GM19193 (cell line): ENCODE measurements around the gene ALDOA.

Source experiments
- POLR2A ChIP-seq: IDR thresholded peaks from 4 replicates; pipeline ENCODE4 v1.6.1; 2011; ENCODE audit not compliant: insufficient read depth, insufficient read length; ENCODE audit errors: extremely low read depth

The ALDOA gene

DNA sequence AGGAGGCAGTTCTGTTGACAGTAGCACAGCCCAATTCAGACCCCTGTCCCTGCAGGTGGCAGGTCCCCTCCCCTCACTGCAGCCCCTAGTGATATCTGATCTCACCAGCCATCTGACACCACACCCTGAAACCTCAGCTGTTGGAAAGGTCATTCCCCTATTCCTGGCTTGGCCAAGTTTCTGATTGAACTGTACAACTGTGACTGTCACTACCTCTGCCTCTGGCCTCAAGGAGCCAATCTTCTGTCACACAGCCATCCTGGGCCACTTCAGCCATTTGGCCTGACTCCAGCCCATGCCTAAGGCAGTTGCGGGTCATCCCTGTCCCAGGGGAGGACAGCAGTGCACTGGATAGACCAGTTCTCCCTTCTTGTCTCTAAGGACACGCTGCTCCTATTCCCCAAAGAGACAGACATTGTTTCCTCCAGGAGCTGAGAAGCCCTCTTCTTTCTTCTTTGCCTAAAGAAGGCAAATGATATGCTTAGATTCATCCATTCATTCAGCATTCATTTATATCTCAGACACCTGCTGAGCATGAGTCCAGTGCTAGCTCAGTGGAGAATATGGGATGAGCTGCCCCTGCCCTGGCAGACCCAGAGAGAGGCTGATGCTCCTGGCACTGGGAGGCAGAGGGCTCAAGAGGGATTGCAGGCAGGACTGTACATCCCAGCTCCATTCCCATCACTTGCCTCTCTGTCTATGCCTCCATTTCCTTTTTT, 4.6 kb upstream of the ALDOA start:
- no peak for TF ChIP-seq POLR2A

- TF ChIP-seq POLR2A, result no peak
Observed at GRCh38 chr16:30063278-30063892, 2.2 kb upstream of the ALDOA start.

DNA sequence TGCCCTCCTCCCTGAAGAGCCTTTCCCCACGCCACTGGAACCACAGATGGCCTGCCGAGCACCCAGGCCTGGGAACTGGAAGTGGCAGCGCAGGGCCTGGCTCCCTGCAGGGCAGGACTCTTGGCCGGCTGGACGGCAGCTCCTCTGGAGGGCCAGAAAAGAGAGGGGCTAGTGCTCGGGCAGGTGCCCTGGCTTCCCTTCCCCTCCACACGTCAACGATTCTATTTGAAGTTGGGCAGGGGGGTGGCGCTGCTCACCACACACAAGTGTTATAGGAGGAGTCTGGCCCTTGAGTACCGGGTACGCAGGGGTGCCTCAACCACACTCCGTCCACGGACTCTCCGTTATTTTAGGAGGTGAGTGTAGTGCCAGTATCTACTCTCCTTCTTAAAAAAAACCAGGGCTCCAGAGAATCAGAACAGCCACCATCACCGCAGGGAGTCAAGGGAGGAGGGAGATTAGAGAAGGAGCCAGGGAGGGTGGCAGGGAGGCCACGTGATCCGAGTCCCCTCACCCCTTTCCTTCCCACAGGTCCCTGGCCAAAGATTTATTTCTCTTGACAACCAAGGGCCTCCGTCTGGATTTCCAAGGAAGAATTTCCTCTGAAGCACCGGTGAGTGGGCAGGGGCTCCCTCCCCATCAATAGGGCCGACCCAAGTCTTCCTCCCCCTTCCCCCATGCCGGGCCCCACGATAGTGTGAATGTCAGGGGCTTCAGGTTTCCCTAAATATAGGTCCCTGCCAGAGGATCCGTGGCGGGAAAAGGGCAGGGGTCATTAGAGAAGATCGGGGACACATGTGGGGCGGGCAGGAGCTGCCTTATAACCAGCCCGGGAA, 1.4 kb upstream of the ALDOA start:
- TF ChIP-seq POLR2A, result peak; percentile 61

DNA sequence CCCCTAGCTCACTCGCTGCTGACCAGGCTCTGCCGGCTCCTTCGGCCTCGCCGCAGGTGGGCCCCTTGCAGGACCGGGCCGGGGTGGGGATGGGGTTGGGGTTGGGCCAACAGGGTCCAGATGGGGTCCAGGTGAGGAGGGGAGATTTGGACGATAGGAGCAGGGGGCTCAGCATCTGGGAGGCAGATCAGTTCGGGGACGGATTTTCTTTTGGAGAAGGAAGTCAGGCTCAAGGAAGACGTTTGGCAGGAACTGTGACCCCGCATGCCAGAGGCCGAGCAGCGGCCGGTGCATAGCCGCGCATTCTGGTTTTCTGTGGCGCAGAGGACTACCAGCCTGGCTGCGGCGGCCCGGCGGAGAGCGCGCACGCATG, 845 bp upstream of the ALDOA start:
- TF ChIP-seq POLR2A, result peak; percentile 84

DNA sequence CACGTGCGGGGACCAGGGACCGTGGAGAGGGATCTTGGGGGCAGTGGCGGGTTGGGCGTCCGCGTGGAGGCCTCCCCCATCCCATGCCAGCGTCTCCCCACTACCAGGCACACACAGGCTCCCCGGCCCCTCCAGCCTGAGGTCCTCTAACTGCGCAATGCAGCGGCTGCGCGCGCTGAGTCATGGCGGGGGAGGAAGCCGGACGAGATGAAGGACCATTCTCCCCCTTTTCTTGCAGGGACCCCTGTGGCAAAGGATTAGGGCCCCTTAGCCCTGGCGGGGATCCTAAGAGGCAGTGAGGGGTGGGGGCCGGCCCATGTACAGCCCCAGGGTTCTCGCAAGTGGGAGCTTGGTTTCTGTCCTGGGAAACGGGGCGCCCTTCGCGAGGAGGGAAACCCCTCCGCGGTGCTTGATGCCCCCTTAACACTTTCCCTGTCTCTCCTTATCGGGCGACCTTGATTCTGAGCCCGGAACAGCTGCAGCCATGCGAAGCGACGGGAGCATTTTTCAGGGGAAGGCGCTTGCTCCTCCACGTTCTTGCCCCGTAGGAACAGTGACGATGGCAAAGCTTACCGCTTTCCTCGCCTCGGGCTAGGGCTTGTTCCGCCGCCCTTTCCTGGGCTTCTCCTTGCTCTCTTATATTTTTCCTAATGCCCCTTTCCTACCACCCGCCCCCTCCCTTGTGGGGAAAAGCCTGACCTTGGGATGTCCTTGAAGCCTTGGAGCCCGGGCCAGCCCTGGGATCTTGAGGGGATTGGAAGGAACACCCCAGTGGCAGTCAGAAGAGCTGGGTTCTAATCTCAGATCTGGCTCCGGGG, 592 bp downstream of the ALDOA start:
- TF ChIP-seq POLR2A, result no peak

DNA sequence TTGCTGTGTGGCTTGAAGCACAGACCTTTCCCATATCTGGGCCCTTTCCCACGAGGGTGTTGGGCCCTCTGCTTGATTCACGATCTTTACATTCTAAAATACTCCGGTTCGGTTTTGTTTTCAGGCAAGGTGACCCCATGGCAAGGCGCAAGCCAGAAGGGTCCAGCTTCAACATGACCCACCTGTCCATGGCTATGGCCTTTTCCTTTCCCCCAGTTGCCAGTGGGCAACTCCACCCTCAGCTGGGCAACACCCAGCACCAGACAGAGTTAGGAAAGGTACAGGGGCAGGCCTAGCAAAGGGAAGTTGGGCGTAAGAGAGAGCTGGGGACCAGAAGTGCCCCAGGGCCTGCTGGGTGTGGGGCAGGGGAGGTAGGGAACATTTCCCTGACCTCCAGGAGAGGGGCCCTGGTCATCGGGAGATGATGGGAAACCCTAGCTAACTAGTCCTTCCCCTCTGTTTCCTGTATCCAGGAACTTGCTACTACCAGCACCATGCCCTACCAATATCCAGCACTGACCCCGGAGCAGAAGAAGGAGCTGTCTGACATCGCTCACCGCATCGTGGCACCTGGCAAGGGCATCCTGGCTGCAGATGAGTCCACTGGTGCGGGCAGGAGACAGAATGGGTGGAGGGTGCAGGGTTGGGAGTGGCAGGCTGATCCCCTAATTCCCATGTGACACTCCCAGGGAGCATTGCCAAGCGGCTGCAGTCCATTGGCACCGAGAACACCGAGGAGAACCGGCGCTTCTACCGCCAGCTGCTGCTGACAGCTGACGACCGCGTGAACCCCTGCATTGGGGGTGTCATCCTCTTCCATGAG, 1.4 kb downstream of the ALDOA start:
- no peak for TF ChIP-seq POLR2A

DNA sequence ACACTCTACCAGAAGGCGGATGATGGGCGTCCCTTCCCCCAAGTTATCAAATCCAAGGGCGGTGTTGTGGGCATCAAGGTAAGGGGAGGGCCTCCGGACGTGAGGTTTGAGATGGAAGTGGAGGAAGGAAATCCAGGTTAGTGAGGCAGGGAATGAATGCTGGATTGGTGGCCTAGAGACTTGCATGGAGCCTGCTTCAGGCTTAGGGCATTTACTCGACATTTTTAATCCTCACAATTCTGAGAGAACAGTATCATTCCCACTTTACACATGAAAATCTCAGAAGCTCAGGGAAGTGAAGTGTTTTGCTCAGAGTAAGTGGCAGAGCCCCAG, 2.0 kb downstream of the ALDOA start:
- no peak for TF ChIP-seq POLR2A

- no peak for TF ChIP-seq POLR2A
Observed at GRCh38 chr16:30068333-30068732, 2.8 kb downstream of the ALDOA start.

DNA sequence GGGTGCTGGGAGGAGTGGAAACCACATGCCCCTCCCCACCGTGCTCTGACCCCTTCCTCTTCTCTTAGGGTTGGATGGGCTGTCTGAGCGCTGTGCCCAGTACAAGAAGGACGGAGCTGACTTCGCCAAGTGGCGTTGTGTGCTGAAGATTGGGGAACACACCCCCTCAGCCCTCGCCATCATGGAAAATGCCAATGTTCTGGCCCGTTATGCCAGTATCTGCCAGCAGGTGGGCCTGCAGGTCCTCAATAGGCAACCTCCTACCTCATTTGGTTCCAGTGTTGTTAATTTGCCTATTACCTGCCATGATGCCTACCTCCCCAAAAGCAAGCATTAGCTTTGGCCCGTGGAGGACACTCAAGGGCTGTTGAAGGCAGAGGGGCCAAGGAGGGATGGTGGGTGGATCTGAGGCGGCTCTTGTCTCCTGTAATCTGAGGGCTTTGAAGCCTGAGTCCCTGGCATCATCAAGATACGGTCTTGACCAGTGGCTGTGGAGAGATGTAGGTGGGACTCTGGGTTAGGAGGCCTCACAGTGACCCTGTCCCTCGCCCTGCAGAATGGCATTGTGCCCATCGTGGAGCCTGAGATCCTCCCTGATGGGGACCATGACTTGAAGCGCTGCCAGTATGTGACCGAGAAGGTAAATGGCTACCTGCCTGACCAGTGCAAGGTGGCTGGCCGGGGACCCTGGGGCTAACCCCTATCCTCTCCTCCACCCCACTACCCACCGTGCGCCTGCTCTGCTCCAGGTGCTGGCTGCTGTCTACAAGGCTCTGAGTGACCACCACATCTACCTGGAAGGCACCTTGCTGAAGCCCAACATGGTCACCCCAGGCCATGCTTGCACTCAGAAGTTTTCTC, 3.4 kb downstream of the ALDOA start:
- TF ChIP-seq POLR2A, result no peak

DNA sequence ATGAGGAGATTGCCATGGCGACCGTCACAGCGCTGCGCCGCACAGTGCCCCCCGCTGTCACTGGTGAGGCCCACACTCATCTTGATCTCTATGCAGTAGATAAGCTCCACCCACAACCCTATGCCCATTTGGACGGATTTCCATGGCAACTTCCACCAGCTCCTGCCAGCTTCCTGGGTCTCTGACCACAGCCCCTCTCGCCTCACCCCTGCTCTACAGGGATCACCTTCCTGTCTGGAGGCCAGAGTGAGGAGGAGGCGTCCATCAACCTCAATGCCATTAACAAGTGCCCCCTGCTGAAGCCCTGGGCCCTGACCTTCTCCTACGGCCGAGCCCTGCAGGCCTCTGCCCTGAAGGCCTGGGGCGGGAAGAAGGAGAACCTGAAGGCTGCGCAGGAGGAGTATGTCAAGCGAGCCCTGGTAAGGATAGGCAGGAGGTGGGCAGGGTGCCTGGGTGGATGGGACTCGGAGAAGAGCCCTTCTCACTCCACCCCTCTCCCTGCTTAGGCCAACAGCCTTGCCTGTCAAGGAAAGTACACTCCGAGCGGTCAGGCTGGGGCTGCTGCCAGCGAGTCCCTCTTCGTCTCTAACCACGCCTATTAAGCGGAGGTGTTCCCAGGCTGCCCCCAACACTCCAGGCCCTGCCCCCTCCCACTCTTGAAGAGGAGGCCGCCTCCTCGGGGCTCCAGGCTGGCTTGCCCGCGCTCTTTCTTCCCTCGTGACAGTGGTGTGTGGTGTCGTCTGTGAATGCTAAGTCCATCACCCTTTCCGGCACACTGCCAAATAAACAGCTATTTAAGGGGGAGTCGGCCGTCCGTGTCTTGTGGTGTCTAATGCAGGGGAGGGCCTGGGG, 4.3 kb downstream of the ALDOA start:
- TF ChIP-seq POLR2A, result no peak

- TF ChIP-seq POLR2A, result no peak
Observed at GRCh38 chr16:30070490-30070889, 4.9 kb downstream of the ALDOA start.

- peak; percentile 91 for TF ChIP-seq POLR2A
Observed at GRCh38 chr16:30075503-30076275, 10.1 kb downstream of the ALDOA start, which contains the start of gene PPP4C. Gene PPP4C (plus strand): TSS chr16:30075994. CDS start chr16:30076378, 384 bp downstream.
